ENCODE results near the gene OR5AU1.
"Not testable (repeated sequence)": the region's sequence is repeated elsewhere in the genome, so short reads cannot be mapped to it uniquely, and the experiment has no call there.

DNA sequence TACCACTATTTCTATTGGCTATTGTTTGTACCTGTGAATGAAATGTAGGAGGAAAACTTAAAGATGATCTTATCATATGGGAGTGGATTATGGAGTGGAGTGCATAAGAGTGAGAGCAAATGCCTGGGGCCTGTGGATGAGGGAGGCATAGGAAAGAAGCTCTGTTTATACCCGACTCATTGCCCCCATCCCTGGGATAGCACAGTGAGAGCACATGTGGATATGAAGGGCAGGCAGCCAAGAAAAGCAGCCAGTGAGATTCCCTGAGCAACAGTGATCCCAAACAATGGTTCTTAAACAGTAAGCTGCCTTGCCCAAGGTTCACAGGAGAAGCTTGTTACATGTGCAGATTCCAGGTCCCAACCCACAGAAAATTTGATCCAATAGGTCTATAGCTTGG is 2.3 kb upstream of the OR5AU1 start:
- TF ChIP-seq POLR2A (IDR thresholded peaks at IDR 0.05; ENCODE audit: low read length); GATA1 (IDR thresholded peaks at IDR 0.05; ENCODE audit: low read depth, low read length): not testable (repeated sequence)

All from erythroblast (primary cell).